Adipocyte (in vitro differentiated cells): ENCODE results near the gene RPA1.

ENCODE experiments used
- DNase-seq: peaks from one replicate; pipeline ENCODE4 v3.0.0-alpha.2; 2015; ENCODE audit warnings: low read depth
- H3K27me3 ChIP-seq: replicated peaks from 2 replicates; pipeline ENCODE4 v1.7.0; 2013; ENCODE audit warnings: mild to moderate bottlenecking, low read length, moderate library complexity; ENCODE audit not compliant: control insufficient read depth, insufficient read depth
- H3K36me3 ChIP-seq: 2 replicates; pipeline ENCODE4 v1.7.0; 2013; ENCODE audit warnings: low read length, mild to moderate bottlenecking, moderate library complexity; ENCODE audit not compliant: control insufficient read depth, insufficient read depth, severe bottlenecking
- H3K4me1 ChIP-seq: 2 replicates; pipeline ENCODE4 v1.7.0; 2013; ENCODE audit warnings: mild to moderate bottlenecking, low read length, moderate library complexity; ENCODE audit not compliant: control insufficient read depth, insufficient read depth
- H3K4me3 ChIP-seq: 2 replicates; pipeline ENCODE4 v1.7.0; 2013; ENCODE audit warnings: mild to moderate bottlenecking, low read length, moderate library complexity
- H3K9ac ChIP-seq: 2 replicates; pipeline ENCODE4 v1.7.0; 2013; ENCODE audit warnings: mild to moderate bottlenecking, low read length, moderate library complexity
- H3K9me3 ChIP-seq: 2 replicates; pipeline ENCODE4 v1.7.0; 2013; ENCODE audit warnings: mild to moderate bottlenecking, low read length, moderate library complexity; ENCODE audit not compliant: control insufficient read depth

Gene RPA1

DNA sequence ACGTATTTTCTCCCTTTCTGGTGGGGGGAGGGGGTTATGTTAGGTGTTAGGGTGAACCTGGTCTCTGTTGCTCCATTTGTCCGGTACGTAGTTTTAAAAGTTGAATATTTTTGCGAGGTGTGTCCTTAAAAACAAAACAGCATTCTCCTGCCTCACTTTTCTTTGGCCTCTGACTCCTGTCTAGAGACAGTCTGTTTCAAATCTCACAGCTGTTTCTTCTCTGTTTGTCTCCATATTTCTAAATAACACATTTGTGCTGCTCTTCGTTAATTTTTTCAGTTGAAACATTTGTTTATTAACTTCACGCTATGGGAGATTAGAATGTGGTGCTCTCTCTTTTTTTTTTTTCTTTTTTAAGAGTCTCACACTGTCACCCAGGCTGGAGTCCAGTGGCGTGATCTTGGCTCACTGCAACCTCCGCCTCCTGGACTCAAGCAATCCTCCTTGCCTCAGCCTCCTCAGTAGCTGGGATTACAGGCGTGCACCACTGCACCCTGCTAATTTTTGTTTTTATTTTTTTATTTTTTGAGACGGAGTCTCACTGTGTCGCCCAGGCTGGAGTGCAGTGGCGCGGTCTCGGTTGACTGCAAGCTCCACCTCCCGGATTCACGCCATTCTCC is 31.7 kb downstream of the RPA1 start:
- Histone ChIP-seq H3K9ac (no peak overlapping the region), H3K36me3 (peaks cover 10% of the 10 kb centered on the region), H3K4me3 (no peak overlapping the region), H3K27me3 (no peaks in the 10 kb centered on the region), H3K4me1 (no peaks in the 10 kb centered on the region), H3K9me3 (no peaks in the 10 kb centered on the region)
- no peak for DNase-seq

DNA sequence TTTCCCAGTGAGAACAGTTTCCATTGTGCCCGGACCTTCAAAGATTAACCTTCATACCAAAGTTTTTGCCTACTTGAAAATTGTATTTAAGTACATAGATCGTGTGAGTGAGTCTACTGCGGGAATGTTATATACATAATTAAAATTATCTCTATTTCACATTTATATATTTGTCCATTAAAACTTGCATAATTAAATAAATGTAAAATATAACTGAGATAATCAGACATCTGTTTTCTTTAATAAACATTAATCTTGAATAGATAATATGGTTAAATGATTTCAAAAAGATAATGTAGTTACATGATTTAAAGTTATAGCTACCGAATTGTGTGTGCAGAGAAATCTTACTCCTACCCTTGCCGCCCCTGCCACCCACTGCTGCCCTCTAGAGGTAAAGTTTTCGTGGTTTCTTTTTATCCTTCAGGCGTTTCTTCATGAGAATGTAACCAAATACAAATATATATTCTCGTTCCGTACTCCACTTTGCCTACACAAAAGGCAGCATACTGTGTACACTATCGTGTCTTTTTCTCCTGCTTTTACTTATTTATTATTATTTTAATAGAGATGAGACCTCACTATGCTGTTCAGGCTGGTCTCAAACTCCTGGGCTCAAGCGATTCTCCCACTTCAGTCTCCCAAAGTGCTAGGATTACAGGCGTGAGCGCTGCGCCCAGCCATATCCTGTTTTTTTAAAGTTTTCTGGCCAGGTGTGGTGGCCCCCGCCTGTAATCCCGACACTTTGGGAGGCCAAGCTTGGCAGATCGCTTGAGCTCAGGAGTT is 35.6 kb downstream of the RPA1 start:
- DNase-seq, result peak; percentile 62
- Histone ChIP-seq H3K36me3 (peaks cover 16% of the 10 kb centered on the region), H3K4me3 (no peak overlapping the region), H3K4me1 (no peaks in the 10 kb centered on the region), H3K9ac (no peak overlapping the region), H3K27me3 (no peaks in the 10 kb centered on the region), H3K9me3 (no peaks in the 10 kb centered on the region)

DNA sequence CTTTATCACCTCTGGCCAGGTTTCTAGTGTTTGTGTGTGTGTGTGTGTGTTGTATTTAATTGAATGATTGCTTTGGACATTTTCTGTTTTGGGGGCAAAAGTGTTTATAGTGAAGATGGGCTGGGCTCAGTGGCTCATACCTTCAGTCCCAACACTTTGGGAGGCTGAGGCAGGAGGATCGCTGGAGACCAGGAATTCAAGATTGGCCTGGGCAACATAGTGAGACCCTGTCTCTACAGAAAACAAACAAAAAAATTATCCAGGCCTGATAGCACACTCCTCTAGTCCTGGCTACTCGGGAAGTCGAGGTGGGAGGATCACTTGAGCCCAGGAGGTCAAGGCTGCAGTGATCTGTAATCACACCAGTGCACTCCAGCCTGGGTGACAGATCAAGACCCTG is 37.5 kb downstream of the RPA1 start:
- no peaks in the 10 kb centered on the region for H3K27me3 ChIP-seq
- H3K4me1 ChIP-seq, result no peaks in the 10 kb centered on the region
- H3K9me3 ChIP-seq, result no peaks in the 10 kb centered on the region
- peaks cover 11% of the 10 kb centered on the region for H3K36me3 ChIP-seq
- DNase-seq, result no peak
- H3K9ac ChIP-seq, result no peak overlapping the region
- no peak overlapping the region for H3K4me3 ChIP-seq

DNA sequence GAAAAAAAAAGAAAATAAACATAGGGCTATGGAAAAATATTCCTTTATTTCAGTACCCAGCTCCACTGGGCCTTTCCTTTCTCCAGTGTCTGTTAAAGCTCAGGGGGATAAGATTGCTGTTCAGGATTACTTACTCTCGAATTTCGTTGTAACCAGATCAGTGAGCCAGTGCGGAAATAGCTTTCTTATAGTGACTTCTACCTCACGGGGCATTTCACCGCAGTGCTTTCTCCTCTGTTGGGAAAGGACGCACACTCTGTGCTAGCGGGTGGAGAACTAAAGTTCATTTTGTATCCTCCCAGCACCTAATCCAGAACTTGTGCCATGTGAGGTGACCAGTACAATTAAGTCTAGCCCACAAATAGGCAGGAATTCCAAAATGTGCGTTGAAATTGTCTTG is 38.3 kb downstream of the RPA1 start:
- H3K36me3 ChIP-seq, result peaks cover 18% of the 10 kb centered on the region
- no peak for DNase-seq
- H3K9ac ChIP-seq, result no peak overlapping the region
- no peaks in the 10 kb centered on the region for H3K9me3 ChIP-seq
- no peak overlapping the region for H3K4me3 ChIP-seq
- no peaks in the 10 kb centered on the region for H3K4me1 ChIP-seq
- H3K27me3 ChIP-seq, result no peaks in the 10 kb centered on the region

DNA sequence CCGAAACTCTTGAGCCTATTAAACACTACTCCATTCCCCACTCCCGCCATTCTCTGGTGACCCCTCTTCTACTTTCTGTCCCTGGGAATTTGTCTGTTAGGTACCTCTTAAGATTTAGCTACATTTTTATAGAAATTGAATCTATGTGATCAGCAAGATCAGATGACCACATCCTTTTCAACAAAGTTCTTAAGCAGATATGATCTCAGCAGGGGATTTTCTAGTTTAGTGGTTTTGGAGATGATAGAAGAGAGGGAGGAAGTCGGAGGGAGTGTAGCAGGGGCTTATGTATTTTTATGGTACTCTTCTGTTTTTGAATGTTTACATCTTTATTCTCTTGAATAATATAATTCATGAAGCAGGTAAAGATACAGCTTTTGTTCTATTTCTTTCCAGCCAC is 40.8 kb downstream of the RPA1 start:
- H3K4me3 ChIP-seq, result no peak overlapping the region
- no peaks in the 10 kb centered on the region for H3K27me3 ChIP-seq
- DNase-seq, result no peak
- no peaks in the 10 kb centered on the region for H3K9me3 ChIP-seq
- H3K4me1 ChIP-seq, result no peaks in the 10 kb centered on the region
- H3K9ac ChIP-seq, result no peak overlapping the region
- peaks cover 40% of the 10 kb centered on the region for H3K36me3 ChIP-seq

DNA sequence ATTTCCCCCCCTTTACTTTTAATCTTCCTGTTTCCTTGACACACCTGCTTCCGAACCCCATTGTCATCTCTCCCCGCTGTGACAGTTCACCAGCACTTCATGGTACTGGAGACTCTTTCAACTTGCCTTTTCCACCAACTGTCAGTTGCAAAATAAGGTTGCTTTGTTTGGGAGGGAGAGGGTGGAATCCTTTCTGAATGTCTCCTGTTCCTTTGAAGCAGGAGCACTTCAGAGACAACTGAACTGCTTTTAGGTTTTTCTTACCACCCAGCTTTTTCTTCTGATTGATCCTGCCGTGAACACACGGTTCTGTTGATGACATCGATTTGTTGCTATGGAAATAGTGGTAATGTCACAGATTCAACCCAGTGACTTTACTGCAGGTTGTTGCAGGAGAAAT is 42.0 kb downstream of the RPA1 start:
- H3K4me1 ChIP-seq, result no peaks in the 10 kb centered on the region
- no peak overlapping the region for H3K4me3 ChIP-seq
- H3K36me3 ChIP-seq, result peaks cover 51% of the 10 kb centered on the region
- H3K9ac ChIP-seq, result no peak overlapping the region
- no peak for DNase-seq
- H3K9me3 ChIP-seq, result no peaks in the 10 kb centered on the region
- no peaks in the 10 kb centered on the region for H3K27me3 ChIP-seq

DNA sequence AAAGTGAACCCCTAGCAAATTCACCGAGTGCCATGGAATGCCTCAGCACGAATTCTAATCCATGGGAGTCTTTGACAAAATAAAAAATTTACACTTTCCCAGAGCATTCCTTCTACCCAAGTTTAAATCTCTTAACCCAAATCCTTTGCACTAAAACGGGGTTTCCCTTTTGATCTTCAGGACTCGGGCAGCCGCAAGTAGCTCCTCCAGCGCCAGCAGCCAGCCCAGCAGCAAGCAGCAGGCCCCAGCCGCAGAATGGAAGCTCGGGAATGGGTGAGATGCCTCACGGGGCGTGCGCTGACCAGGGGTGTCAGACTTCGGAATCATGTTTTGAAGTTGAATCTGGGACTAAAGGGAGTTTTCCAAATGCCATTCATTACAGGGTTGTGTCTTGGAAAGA is 42.4 kb downstream of the RPA1 start:
- no peak for DNase-seq
- H3K36me3 ChIP-seq, result peaks cover 56% of the 10 kb centered on the region

DNA sequence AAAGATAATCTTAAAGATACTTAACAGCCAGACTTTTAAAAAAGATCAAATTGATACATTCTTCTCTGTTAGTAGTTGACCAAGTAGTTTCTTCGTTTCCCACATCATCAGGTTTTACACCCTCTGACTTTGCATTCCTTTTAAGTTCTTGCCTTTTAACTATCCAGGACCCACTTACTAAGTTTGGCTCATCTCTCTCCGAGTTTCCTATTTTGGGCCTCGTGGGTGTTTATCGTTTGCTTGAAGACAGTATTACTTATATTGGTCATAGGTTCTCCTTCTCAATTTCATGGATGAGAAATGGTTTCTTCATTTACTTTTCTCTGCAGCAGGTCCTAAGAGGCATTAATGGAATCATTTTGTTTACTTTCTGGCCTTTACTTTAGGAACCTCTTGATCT is 43.2 kb downstream of the RPA1 start:
- H3K27me3 ChIP-seq, result no peaks in the 10 kb centered on the region
- H3K4me3 ChIP-seq, result no peak overlapping the region
- H3K4me1 ChIP-seq, result no peaks in the 10 kb centered on the region
- H3K9me3 ChIP-seq, result no peaks in the 10 kb centered on the region
- peaks cover 60% of the 10 kb centered on the region for H3K36me3 ChIP-seq
- DNase-seq, result no peak
- H3K9ac ChIP-seq, result no peak overlapping the region

More for the DNA sequence above, 42.4 kb downstream of the RPA1 start:
- Histone ChIP-seq H3K4me3 (no peak overlapping the region), H3K27me3 (no peaks in the 10 kb centered on the region), H3K4me1 (no peaks in the 10 kb centered on the region), H3K9me3 (no peaks in the 10 kb centered on the region), H3K9ac (no peak overlapping the region)

DNA sequence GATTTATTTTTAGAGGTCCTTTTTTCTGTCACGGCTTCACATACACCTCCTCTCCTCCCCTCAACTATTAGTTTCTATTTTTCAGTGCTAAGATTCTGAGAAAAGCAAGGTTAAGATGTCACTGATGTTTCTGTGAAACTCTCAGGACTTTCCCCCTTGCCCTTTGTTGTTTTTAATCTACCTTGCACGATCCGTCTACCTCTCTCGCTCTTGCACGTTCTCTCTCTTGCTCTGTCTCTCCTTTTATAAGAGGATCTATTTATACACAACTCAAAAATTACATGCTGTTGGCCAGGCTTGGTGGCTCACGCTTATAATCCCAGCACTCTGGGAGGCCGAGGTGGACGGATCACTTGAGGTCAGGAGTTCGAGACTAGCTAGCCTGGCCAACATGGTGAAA is 43.6 kb downstream of the RPA1 start:
- Histone ChIP-seq H3K4me1 (no peaks in the 10 kb centered on the region), H3K9me3 (no peaks in the 10 kb centered on the region), H3K4me3 (no peak overlapping the region), H3K9ac (no peak overlapping the region), H3K36me3 (peaks cover 60% of the 10 kb centered on the region), H3K27me3 (no peaks in the 10 kb centered on the region)
- DNase-seq, result no peak

DNA sequence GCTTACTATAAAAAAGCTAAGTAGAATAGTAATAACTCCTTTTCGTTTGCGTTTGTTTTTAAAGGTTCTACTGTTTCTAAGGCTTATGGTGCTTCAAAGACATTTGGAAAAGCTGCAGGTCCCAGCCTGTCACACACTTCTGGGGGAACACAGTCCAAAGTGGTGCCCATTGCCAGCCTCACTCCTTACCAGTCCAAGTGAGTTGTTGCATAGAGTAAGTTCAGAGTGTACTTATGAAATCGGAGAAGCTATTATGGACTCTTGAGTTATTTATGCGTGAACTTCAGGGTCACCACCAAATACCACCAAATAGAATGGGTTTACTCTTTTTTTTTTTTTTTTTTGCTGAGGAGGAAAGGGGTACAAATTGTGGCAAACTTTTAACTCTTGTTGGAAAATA is 45.8 kb downstream of the RPA1 start:
- DNase-seq, result no peak
- H3K4me3 ChIP-seq, result no peak overlapping the region
- H3K9me3 ChIP-seq, result no peaks in the 10 kb centered on the region
- no peaks in the 10 kb centered on the region for H3K27me3 ChIP-seq
- H3K36me3 ChIP-seq, result peaks cover 75% of the 10 kb centered on the region
- H3K4me1 ChIP-seq, result no peaks in the 10 kb centered on the region
- no peak overlapping the region for H3K9ac ChIP-seq

DNA sequence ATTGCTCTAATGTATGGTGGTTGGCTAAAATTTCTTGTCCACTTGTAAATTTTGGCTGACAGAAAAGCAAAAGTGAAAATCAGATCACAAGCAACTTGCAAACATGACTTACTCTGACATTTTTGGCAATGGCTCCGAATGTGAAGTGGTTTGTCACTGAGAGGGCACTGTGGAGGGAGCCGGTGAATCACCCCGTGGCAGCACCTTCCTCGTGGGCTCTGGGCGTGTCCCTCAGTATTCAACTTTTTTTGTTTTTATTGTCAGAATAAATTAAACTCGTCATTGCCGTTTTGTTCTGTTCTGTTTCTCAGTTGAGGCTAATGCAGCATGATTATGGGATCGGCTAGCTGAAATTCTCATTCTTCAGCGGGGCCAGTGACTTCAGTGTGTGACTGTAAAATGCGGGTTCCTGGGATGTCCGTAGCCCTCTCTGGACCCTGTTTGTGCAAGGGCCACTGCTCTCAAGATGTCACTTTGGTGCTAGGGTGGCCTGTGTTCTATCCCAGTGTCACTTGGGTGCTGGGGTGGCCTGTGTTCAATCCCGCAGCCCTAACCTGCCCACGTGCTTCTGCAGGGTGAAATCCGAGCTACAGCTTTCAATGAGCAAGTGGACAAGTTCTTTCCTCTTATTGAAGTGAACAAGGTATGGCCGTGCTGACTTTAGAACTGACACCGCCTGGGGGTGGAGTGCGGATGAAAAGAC is 48.8 kb downstream of the RPA1 start:
- Histone ChIP-seq H3K27me3 (no peaks in the 10 kb centered on the region), H3K4me1 (no peaks in the 10 kb centered on the region)

More for the DNA sequence above, 48.8 kb downstream of the RPA1 start:
- Histone ChIP-seq H3K36me3 (peaks cover 78% of the 10 kb centered on the region), H3K9ac (no peak overlapping the region), H3K4me3 (no peak overlapping the region), H3K9me3 (no peaks in the 10 kb centered on the region)
- DNase-seq, result no peak
